ENCODE measurements around the gene TBL1X. TPM values are rescaled to one million over a fixed set of nuclear protein-coding genes. Genes with fewer than 3 reads are reported as not detected.

Gene TBL1X
- total and polyA plus RNA-seq, 7 donors: 2.0 to 17.6 (median 7.8) TPM

GRCh38 chrX:9707306-9708033, 242.6 kb downstream of the TBL1X start:
- intact Hi-C loops (cut with DNase I): loop anchor here (5.0 to 10.0 kb wide), 6 partner anchors 243 to 963 kb away; partner anchors contain the start of gene TBL1X (in 1 of the 2)
- Histone ChIP-seq H3K27ac (no peak overlapping the region), H3K36me3 (ENCODE audit: insufficient read depth in 1 of 2, low read depth in 1 of 2) (peaks cover 0 to 30% of the 10 kb centered on the region in 2 donors), H3K27me3 (ENCODE audit: insufficient read depth in 3 of 3, low read length in 2 of 3) (no peaks in the 10 kb centered on the region), H3K4me3 (no peak overlapping the region), H3K4me1 (no peaks in the 10 kb centered on the region), H3K9me3 (no peaks in the 10 kb centered on the region)
- no peak for TF ChIP-seq CTCF (IDR thresholded peaks at IDR 0.05)
- no peak for DNase-seq
- peak in 2 of 4 donors; percentile 27 to 43 for ATAC-seq
- WGBS, 3 donors: 34 to 61% (median 55%) methylated on average over 13 of the region's 13 CpGs

GRCh38 chrX:9708086-9708485, 243.2 kb downstream of the TBL1X start:
- DNase-seq (no peak), ATAC-seq (no peak)
- no peak overlapping the region for H3K4me3 ChIP-seq
- H3K27me3 ChIP-seq (ENCODE audit: insufficient read depth in 3 of 3, low read length in 2 of 3): no peaks in the 10 kb centered on the region
- intact Hi-C loops (cut with DNase I): loop anchor here (5.0 to 10.0 kb wide), 6 partner anchors 243 to 963 kb away; partner anchors contain the start of gene TBL1X (in 1 of the 2)
- H3K27ac ChIP-seq: no peak overlapping the region
- H3K9me3 ChIP-seq: no peaks in the 10 kb centered on the region
- WGBS, 3 donors: 85 to 99% (median 90%) methylated on average over 8 to 10 of the region's 10 CpGs
- peaks cover 0 to 30% of the 10 kb centered on the region in 2 donors for H3K36me3 ChIP-seq (ENCODE audit: insufficient read depth in 1 of 2, low read depth in 1 of 2)
- TF ChIP-seq CTCF (IDR thresholded peaks at IDR 0.05): no peak
- H3K4me1 ChIP-seq: no peaks in the 10 kb centered on the region

GRCh38 chrX:9708923-9709553, 244.2 kb downstream of the TBL1X start:
- peak; percentile 72 to 86 for DNase-seq
- intact Hi-C loops (cut with DNase I): loop anchor here (5.0 to 10.0 kb wide), 6 partner anchors 244 to 964 kb away; partner anchors contain the start of gene TBL1X (in 1 of the 2)
- peaks cover 0 to 30% of the 10 kb centered on the region in 2 donors for H3K36me3 ChIP-seq (ENCODE audit: insufficient read depth in 1 of 2, low read depth in 1 of 2)
- H3K9me3 ChIP-seq: no peaks in the 10 kb centered on the region
- H3K27ac ChIP-seq: no peak overlapping the region
- peak; percentile 86 for TF ChIP-seq CTCF (IDR thresholded peaks at IDR 0.05)
- no peak overlapping the region for H3K4me3 ChIP-seq
- H3K27me3 ChIP-seq (ENCODE audit: insufficient read depth in 3 of 3, low read length in 2 of 3): no peaks in the 10 kb centered on the region
- ATAC-seq: peak; percentile 68 to 91 (median 78)
- H3K4me1 ChIP-seq: no peaks in the 10 kb centered on the region
- WGBS, 3 donors: 23 to 24% (median 24%) methylated on average over 17 of the region's 17 CpGs

GRCh38 chrX:9710332-9710731, 245.5 kb downstream of the TBL1X start:
- no peaks in the 10 kb centered on the region for H3K9me3 ChIP-seq
- WGBS, 3 donors: 81 to 96% (median 92%) methylated on average over 8 of the region's 8 CpGs
- intact Hi-C loops (cut with DNase I): no loop called here
- no peak overlapping the region for H3K4me3 ChIP-seq
- ATAC-seq (no peak), DNase-seq (no peak)
- peaks cover 0 to 41% of the 10 kb centered on the region in 2 donors for H3K36me3 ChIP-seq (ENCODE audit: insufficient read depth in 1 of 2, low read depth in 1 of 2)
- no peak overlapping the region for H3K27ac ChIP-seq
- TF ChIP-seq CTCF (IDR thresholded peaks at IDR 0.05): no peak
- H3K27me3 ChIP-seq (ENCODE audit: insufficient read depth in 3 of 3, low read length in 2 of 3): no peaks in the 10 kb centered on the region
- no peaks in the 10 kb centered on the region for H3K4me1 ChIP-seq
